ENCODE data around the gene EIF5. TPM values are rescaled to one million over a fixed set of nuclear protein-coding genes. Genes with fewer than 3 reads are reported as not detected.

Gene EIF5
- total RNA-seq, 1 donor from 2014 or later = 187 TPM

DNA sequence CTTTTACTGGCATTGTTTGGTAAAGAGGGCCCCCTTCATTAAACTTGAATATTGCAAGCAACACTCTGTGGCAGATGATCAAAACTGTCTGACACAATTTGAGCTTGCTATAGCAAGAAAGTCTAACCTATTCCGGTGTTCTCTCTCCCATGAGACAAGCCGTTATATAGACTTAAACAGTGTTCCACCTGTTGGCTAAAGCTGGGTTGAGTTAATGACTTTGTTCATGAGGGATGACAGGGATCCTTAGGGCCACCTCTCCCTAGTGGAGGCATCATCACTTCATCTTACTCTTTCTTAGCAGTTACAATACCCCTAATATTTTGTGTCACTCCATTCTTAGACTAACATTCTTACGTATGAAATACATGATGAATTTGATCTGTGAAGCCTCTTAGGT is 3.8 kb downstream of the EIF5 start:
- no peak overlapping the region for H3K4me3 ChIP-seq (ENCODE audit: low read depth, low read length)
- TF ChIP-seq, protein P1, sequence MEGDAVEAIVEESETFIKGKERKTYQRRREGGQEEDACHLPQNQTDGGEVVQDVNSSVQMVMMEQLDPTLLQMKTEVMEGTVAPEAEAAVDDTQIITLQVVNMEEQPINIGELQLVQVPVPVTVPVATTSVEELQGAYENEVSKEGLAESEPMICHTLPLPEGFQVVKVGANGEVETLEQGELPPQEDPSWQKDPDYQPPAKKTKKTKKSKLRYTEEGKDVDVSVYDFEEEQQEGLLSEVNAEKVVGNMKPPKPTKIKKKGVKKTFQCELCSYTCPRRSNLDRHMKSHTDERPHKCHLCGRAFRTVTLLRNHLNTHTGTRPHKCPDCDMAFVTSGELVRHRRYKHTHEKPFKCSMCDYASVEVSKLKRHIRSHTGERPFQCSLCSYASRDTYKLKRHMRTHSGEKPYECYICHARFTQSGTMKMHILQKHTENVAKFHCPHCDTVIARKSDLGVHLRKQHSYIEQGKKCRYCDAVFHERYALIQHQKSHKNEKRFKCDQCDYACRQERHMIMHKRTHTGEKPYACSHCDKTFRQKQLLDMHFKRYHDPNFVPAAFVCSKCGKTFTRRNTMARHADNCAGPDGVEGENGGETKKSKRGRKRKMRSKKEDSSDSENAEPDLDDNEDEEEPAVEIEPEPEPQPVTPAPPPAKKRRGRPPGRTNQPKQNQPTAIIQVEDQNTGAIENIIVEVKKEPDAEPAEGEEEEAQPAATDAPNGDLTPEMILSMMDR (conservative IDR thresholded peaks at IDR 0.05; ENCODE audit: low read depth, low read length) = no peak
- DNase-seq (ENCODE audit: low read depth) = no peak

DNA sequence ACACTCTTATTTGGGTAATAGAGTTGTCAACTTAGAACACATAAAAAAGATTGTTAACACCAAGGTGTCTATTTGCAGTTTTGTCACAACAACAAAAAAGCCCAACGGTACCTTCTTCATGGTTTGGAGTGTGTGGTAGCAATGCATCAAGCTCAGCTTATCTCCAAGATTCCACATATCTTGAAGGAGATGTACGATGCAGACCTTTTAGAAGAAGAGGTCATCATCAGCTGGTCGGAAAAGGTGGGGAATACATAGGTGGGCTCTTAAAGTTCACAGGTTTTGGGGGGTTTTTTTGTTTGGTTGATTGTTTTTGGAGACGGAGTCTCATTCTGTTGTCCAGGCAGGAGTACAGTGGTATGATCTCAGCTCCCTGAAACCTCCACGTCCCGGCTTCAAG is 5.5 kb downstream of the EIF5 start:
- H3K4me3 ChIP-seq (ENCODE audit: low read depth, low read length) = no peak overlapping the region
- TF ChIP-seq, protein P1 (conservative IDR thresholded peaks at IDR 0.05; ENCODE audit: low read depth, low read length) = no peak
- DNase-seq (ENCODE audit: low read depth) = no peak

DNA sequence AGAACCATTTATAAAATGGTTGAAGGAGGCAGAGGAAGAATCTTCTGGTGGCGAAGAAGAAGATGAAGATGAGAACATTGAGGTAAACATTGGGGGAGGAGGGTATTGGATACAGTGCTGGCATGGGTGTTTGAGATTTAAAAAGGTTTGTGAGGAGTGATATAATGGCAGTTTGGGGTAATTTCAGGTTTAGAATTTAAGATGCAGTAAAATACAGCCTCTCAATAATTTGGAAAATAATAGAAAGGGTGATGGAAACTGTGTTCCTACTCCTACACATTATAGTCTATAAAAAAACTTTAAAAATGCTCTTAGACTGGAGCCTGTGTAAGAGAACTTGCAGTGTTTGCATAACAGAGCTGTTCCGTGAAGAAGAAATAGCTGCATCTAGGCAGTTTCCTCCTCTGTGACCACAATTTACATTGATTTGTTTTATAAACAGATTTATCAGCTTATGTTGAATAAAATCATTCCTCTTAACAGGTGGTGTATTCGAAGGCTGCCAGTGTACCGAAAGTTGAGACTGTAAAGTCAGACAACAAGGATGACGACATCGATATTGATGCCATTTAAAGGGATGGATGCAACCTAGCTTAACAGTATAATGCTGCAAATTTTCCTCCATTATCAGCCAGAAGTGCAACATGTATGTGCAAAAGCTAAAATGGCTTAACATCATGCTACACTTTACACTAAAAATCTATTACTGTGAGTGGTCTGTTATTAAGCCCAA is 6.6 kb downstream of the EIF5 start:
- H3K4me3 ChIP-seq (ENCODE audit: low read depth, low read length) = no peak overlapping the region
- TF ChIP-seq, protein P1 (conservative IDR thresholded peaks at IDR 0.05; ENCODE audit: low read depth, low read length) = no peak
- no peak for DNase-seq (ENCODE audit: low read depth)

DNA sequence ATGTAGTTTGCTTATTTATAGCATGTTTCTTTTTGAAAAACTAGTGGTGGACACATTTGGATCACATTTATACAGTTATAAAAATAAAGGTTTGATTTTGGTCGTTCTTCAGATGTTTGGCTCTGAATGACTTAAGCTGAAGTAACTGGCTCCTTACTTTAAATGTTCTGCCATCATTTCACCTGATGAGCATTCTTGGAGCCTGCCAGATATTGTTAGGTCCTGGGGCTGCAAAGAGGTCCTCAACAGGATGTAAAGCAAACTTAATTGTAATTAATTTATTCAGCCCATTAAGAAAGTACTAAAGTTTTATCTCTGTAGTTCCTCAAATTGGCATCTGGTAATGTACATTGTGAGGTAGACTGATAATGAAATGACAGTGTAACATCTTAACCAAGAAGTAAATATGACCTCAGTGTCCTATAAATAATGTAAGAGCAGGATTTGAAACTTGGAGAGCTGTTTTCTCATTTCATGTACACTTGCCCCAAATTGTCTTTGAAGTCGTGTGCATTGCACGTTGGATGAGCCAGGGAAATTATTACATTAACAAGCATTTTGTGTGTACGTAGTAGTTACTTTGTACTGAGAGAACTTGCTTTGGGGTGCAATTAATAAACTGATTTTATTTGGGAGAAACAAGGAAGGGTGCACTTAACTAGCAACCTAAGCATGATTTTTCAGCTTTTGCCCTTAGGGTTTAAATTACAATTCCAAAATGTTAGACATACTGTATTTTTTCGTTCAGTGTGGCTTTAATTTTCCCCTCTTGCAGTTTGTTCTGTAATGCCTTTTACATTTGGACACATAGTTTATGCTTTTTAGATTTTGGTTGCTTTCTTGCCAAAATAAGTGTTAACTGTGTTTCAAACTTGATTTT is 7.5 kb downstream of the EIF5 start:
- no peak for DNase-seq (ENCODE audit: low read depth)
- no peak overlapping the region for H3K4me3 ChIP-seq (ENCODE audit: low read depth, low read length)
- TF ChIP-seq, protein P1 (conservative IDR thresholded peaks at IDR 0.05; ENCODE audit: low read depth, low read length) = no peak

DNA sequence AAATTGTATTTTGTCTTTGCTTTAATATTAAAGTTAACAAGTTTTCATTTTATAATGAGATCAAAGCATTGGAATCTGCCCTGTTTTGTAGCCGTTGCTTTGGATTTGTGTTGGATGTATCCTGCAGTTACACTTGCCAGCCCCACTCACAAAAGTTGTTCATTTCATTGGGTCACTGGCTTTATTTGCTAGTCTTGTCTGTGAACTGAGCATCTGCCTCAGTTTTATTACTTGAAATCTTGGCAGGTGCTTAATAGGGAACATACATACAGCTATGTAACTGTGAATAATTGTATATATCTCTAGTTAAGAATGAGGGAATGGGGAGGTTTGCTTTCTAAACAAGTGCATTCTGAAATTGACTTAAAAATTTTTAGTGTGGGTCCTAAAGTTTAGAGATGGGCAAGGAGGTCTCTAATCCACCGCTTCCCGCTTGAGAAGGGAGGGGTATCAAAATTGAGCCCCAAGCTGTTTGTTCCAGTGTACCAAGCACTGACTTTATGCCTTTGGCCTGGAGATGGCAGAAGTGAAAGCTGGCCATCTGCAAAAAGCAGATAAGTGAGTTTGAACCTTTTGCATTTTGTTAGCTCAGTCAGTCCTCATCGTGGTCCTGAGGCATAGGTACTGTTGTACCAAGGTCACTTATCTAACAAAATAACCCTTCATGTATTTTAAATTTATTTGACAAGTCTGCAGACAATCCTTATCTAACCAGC is 9.3 kb downstream of the EIF5 start:
- no peak overlapping the region for H3K4me3 ChIP-seq (ENCODE audit: low read depth, low read length)
- TF ChIP-seq, protein P1 (conservative IDR thresholded peaks at IDR 0.05; ENCODE audit: low read depth, low read length) = no peak
- DNase-seq (ENCODE audit: low read depth) = no peak

DNA sequence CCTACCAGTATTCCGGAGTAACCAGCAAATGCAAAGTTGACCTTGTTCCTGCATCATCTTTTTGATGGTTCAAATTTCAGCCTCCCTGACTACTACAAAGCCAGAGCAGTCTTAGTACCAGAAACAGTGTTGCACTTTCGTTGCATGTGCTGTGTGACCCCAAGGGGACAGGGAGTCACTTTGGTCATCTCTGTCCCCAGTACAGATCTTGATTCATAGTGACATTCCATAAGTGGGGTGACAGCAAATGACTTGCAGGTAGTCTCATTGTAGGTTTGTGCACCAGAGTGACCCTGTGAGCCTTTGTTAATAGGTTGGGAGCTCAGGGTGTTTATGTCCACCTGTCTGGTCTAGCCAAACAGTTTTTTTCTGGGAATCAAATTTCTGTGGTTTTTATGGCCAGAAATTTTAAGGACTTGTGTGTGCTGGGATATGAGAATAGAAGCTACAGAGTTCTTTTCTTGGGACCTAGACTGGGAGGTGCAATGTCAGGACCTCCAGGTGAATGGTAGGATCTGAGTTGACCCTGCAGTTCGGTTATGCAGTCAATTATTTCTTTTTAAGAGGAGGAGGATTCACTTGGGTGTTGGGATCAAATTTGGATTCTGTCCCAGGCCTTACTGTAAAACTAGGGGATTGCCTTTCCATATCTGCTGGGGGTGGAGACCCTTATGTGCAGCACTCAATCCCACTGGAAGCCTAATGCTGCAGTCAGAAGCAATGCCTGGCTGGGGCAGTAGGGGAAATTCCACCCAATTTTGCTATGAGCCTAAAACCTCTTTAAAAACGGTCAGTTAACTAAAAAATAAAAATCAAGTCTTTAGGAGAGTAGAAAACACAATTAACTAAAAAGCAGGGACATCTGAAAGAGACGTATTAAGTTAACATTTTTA is 10.1 kb downstream of the EIF5 start:
- TF ChIP-seq, protein P1 (conservative IDR thresholded peaks at IDR 0.05; ENCODE audit: low read depth, low read length) = no peak
- H3K4me3 ChIP-seq (ENCODE audit: low read depth, low read length) = no peak overlapping the region
- no peak for DNase-seq (ENCODE audit: low read depth)

Measured in epithelial cell of proximal tubule (primary cell).